Transverse colon (tissue), 4 donors: ENCODE measurements around the gene RIOK3. TPM values are rescaled to one million over a fixed set of nuclear protein-coding genes. Genes with fewer than 3 reads are reported as not detected.

Experiments used
- DNase-seq: peaks from one replicate; pipeline ENCODE4 v3.0.0-alpha.2; 2019
- H3K27ac ChIP-seq, 4 donors: fragments of 200-600 bp; sonication (generic); 2 replicates each; pipeline ENCODE4 v1.5.1; 2016 to 2018; ENCODE audit warnings: inconsistent platforms in 4 of 4
- H3K27me3 ChIP-seq: fragments of 200-600 bp; sonication (generic); 2 replicates; pipeline ENCODE4 v1.5.1; 2017; ENCODE audit warnings: inconsistent platforms
- H3K36me3 ChIP-seq, 4 donors: fragments of 200-600 bp; sonication (generic); 2 replicates each; pipeline ENCODE4 v1.5.1; 2017 to 2019; ENCODE audit warnings: inconsistent platforms in 4 of 4
- H3K4me1 ChIP-seq, 4 donors: fragments of 200-600 bp; sonication (generic); 2 replicates each; pipeline ENCODE4 v1.5.1; 2017 to 2020; ENCODE audit warnings: inconsistent platforms in 4 of 4
- H3K4me3 ChIP-seq, 4 donors: fragments of 200-600 bp; sonication (generic); 1 replicate in 1 of 4; 2 replicates in 3 of 4; pipeline versions ENCODE4 v1.5.1 to v1.6.1; 2017 to 2019; ENCODE audit warnings: inconsistent platforms in 4 of 4
- H3K9me3 ChIP-seq, 2 donors: fragments of 200-600 bp; sonication (generic); 2 replicates each; pipeline ENCODE4 v1.5.1; 2017 to 2019; ENCODE audit warnings: inconsistent platforms in 2 of 2
- EP300 ChIP-seq: sonication (generic); formaldehyde crosslinking; IDR thresholded peaks from one replicate; pipeline ENCODE4 v1.6.1; 2017; ENCODE audit warnings: antibody characterized with exemption, low read depth
- POLR2A ChIP-seq: fragments of 450-650 bp; IDR thresholded peaks from one replicate; pipeline ENCODE4 v1.6.1; 2016; ENCODE audit warnings: antibody characterized with exemption, mild to moderate bottlenecking, moderate library complexity
- POLR2AphosphoS5 ChIP-seq, 3 donors: sonication (generic); formaldehyde crosslinking; IDR thresholded peaks; one replicate each; pipeline ENCODE4 v1.6.1; 2016; ENCODE audit warnings: antibody characterized with exemption in 3 of 3
- WGBS, 2 donors: methylation state at CpG; one replicate each; pipeline ENCODE4 v1.1.5; 2018; ENCODE audit warnings: low coverage in 1 of 2; 5-methylcytosine and 5-hydroxymethylcytosine counted together
- in situ Hi-C, 4 donors: fragments of 200-750 bp; cut with MboI; loops; one replicate each; pipeline versions ENCODE4 v1.15.0 to v1.15.1; 2017; ENCODE audit warnings: low sequenced_read_pairs in 3 of 4, low pct_ligation_motif_present in 1 of 4, low pct_unique_long_range_greater_than_20kb in 1 of 4
- intact Hi-C: fragments of 100-400 bp; cut with DNase I; formaldehyde crosslinking; loops from one replicate; pipeline ENCODE4 v1.15.1; 2023; ENCODE audit warnings: low total_unique reads
- total RNA-seq, 4 donors: library from RNA; depleted of rRNA; stranded (reverse); fragments of >200 nt; gene quantifications; one replicate each; pipeline ENCODE4 v1.1.0, GENCODE V29; 2016
- TF ChIP-seq, protein P1 (sequence below), 5 experiments: fragments of 200-600 bp in 3 of 5; fragments of 450-650 bp in 2 of 5; sonication (generic) in 3 of 5; IDR thresholded peaks; 1 replicate in 2 of 5; 2 replicates in 3 of 5; pipeline ENCODE4 v1.5.1; 2016 to 2017; ENCODE audit warnings: antibody characterized with exemption in 5 of 5, inconsistent platforms in 3 of 5, mild to moderate bottlenecking in 2 of 5, moderate library complexity in 1 of 5

Gene RIOK3
- total RNA-seq, 4 donors from 2014 or later: 33.0 to 182 (median 152) TPM

GRCh38 chr18:23437357-23438045 lies 15.6 kb upstream of the RIOK3 start:
- 0 to 1% methylated on average over 8 to 41 of the region's 42 CpGs for WGBS, 2 donors
- Histone ChIP-seq H3K4me1 (peaks cover 0 to 26% (median 11%) of the 10 kb centered on the region in 4 donors), H3K27ac (peak overlapping the region; percentile 44 to 79 (median 62)), H3K36me3 (no peaks in the 10 kb centered on the region), H3K27me3 (no peaks in the 10 kb centered on the region), H3K4me3 (peak overlapping the region; percentile 45 to 80 (median 64)), H3K9me3 (no peaks in the 10 kb centered on the region)
- peak; percentile 86 for DNase-seq
- intact Hi-C loops: no loop called here
- in situ Hi-C loops: no loop called here
- no peak for TF ChIP-seq EP300
- TF ChIP-seq POLR2AphosphoS5 (IDR thresholded peaks at IDR 0.05): peak in 1 of 3 donors; percentile 21
- no peak for TF ChIP-seq POLR2A
- TF ChIP-seq, protein P1, sequence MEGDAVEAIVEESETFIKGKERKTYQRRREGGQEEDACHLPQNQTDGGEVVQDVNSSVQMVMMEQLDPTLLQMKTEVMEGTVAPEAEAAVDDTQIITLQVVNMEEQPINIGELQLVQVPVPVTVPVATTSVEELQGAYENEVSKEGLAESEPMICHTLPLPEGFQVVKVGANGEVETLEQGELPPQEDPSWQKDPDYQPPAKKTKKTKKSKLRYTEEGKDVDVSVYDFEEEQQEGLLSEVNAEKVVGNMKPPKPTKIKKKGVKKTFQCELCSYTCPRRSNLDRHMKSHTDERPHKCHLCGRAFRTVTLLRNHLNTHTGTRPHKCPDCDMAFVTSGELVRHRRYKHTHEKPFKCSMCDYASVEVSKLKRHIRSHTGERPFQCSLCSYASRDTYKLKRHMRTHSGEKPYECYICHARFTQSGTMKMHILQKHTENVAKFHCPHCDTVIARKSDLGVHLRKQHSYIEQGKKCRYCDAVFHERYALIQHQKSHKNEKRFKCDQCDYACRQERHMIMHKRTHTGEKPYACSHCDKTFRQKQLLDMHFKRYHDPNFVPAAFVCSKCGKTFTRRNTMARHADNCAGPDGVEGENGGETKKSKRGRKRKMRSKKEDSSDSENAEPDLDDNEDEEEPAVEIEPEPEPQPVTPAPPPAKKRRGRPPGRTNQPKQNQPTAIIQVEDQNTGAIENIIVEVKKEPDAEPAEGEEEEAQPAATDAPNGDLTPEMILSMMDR (IDR thresholded peaks at IDR 0.05): no peak

DNA sequence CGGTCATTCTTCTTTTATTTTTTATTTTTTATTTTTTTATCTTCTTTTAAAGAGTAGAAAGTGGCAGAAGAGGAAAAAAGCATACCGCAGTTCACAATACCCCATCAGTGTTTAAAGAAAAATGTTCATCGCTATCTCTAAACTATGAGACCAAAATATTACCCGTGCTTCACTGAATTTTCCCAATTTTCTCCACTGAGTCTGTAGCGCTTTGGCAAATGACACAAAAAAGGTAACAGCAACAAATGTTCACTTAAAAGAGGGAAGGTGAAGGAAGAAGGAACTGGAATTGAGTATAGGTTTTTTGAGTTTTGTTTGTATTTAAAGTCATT lies 15.1 kb upstream of the RIOK3 start:
- DNase-seq: no peak
- WGBS, 2 donors: 40 to 48% methylated on average over 5 of the region's 5 CpGs
- no peaks in the 10 kb centered on the region for H3K36me3 ChIP-seq
- H3K4me1 ChIP-seq: peaks cover 0 to 25% (median 11%) of the 10 kb centered on the region in 4 donors
- in situ Hi-C loops: no loop called here
- H3K27me3 ChIP-seq: no peaks in the 10 kb centered on the region
- peak overlapping the region; percentile 44 to 79 (median 62) for H3K27ac ChIP-seq
- no peak for TF ChIP-seq POLR2AphosphoS5 (IDR thresholded peaks at IDR 0.05)
- H3K4me3 ChIP-seq: peak overlapping the region; percentile 45 to 80 (median 64)
- intact Hi-C loops: no loop called here
- no peaks in the 10 kb centered on the region for H3K9me3 ChIP-seq

GRCh38 chr18:23438608-23439366 lies 14.3 kb upstream of the RIOK3 start:
- in situ Hi-C loops (no loop called here), intact Hi-C loops (no loop called here)
- DNase-seq: no peak
- H3K36me3 ChIP-seq: no peaks in the 10 kb centered on the region
- no peaks in the 10 kb centered on the region for H3K9me3 ChIP-seq
- H3K27me3 ChIP-seq: no peaks in the 10 kb centered on the region
- TF ChIP-seq POLR2AphosphoS5 (IDR thresholded peaks at IDR 0.05) (no peak), EP300 (no peak), POLR2A (no peak)
- TF ChIP-seq, protein P1 (IDR thresholded peaks at IDR 0.05): no peak
- peaks cover 0 to 17% (median 11%) of the 10 kb centered on the region in 4 donors for H3K4me1 ChIP-seq
- WGBS, 2 donors: 81 to 82% methylated on average over 9 to 11 of the region's 11 CpGs
- no peak overlapping the region for H3K27ac ChIP-seq
- H3K4me3 ChIP-seq: no peak overlapping the region

DNA sequence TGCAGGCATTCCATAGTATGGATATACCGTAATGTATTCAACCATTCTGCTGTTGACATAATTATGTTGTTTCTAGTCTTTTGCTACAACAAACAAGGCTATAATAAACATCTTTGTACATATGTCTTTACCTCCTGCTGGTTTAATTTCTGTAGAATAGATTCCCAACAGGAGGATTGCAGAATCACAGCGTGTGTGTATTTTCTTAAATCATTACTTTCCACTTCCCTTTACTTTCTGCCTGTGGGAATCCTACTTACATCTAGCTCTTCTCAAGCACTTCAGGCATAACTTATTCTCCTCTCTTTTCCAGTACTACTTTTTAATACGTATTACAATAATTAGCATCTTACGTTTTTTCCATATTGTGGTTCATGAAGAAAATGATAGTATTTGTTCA lies 13.0 kb upstream of the RIOK3 start:
- Histone ChIP-seq H3K9me3 (no peaks in the 10 kb centered on the region), H3K4me3 (no peak overlapping the region), H3K4me1 (peaks cover 0 to 21% (median 11%) of the 10 kb centered on the region in 4 donors), H3K36me3 (no peaks in the 10 kb centered on the region), H3K27ac (no peak overlapping the region), H3K27me3 (no peaks in the 10 kb centered on the region)
- WGBS, 2 donors: 87 to 90% methylated on average over 4 of the region's 4 CpGs
- DNase-seq: no peak
- TF ChIP-seq, protein P1 (IDR thresholded peaks at IDR 0.05): no peak
- TF ChIP-seq POLR2A (no peak), POLR2AphosphoS5 (IDR thresholded peaks at IDR 0.05) (no peak), EP300 (no peak)
- in situ Hi-C loops: no loop called here
- intact Hi-C loops: no loop called here
